ENCODE results near the gene FAM83D.

FAM83D gene

GRCh38 chr20:38926934-38927616, 858 bp downstream of the FAM83D start:
- peak; percentile 17 for DNase-seq (ENCODE audit: low read depth)
- H3K4me3 ChIP-seq (ENCODE audit: low read depth, low read length): peak overlapping the region; percentile 80

GRCh38 chr20:38927902-38928578, 1.8 kb downstream of the FAM83D start:
- DNase-seq (ENCODE audit: low read depth): no peak
- no peak for TF ChIP-seq CTCF (conservative IDR thresholded peaks at IDR 0.05; ENCODE audit: low read depth, low read length)
- H3K4me3 ChIP-seq (ENCODE audit: low read depth, low read length): no peak overlapping the region

More at GRCh38 chr20:38926934-38927616, 858 bp downstream of the FAM83D start:
- no peak for TF ChIP-seq CTCF (conservative IDR thresholded peaks at IDR 0.05; ENCODE audit: low read depth, low read length)

GRCh38 chr20:38930242-38930569, 4.0 kb downstream of the FAM83D start:
- TF ChIP-seq CTCF (conservative IDR thresholded peaks at IDR 0.05; ENCODE audit: low read depth, low read length): no peak
- no peak overlapping the region for H3K4me3 ChIP-seq (ENCODE audit: low read depth, low read length)
- DNase-seq (ENCODE audit: low read depth): no peak

GRCh38 chr20:38931984-38932383, 5.8 kb downstream of the FAM83D start:
- H3K4me3 ChIP-seq (ENCODE audit: low read depth, low read length): no peak overlapping the region
- TF ChIP-seq CTCF (conservative IDR thresholded peaks at IDR 0.05; ENCODE audit: low read depth, low read length): no peak
- DNase-seq (ENCODE audit: low read depth): no peak

GRCh38 chr20:38932457-38933120, 6.4 kb downstream of the FAM83D start:
- DNase-seq (ENCODE audit: low read depth): peak; percentile 72
- no peak overlapping the region for H3K4me3 ChIP-seq (ENCODE audit: low read depth, low read length)
- TF ChIP-seq CTCF (conservative IDR thresholded peaks at IDR 0.05; ENCODE audit: low read depth, low read length): no peak

GRCh38 chr20:38934530-38934929, 8.3 kb downstream of the FAM83D start:
- no peak for DNase-seq (ENCODE audit: low read depth)
- H3K4me3 ChIP-seq (ENCODE audit: low read depth, low read length): no peak overlapping the region
- TF ChIP-seq CTCF (conservative IDR thresholded peaks at IDR 0.05; ENCODE audit: low read depth, low read length): no peak
